Endothelial cell of umbilical vein (primary cell): ENCODE measurements around the gene CD40.

Experiments
- CTCF ChIP-seq, 2 donors: IDR thresholded peaks; 1 replicate in 1 of 2; 2 replicates in 1 of 2; pipeline ENCODE4 v1.5.1; 2011; ENCODE audit warnings: low read length in 2 of 2, mild to moderate bottlenecking in 2 of 2, moderate library complexity in 2 of 2, control low read depth in 1 of 2, inconsistent platforms in 1 of 2, low read depth in 1 of 2; ENCODE audit not compliant: insufficient read depth in 1 of 2; ENCODE audit errors: extremely low read depth in 1 of 2
- EZH2 ChIP-seq: IDR thresholded peaks from 2 replicates; pipeline ENCODE4 v1.6.1; 2012; ENCODE audit warnings: borderline replicate concordance, low read depth, mild to moderate bottlenecking, moderate library complexity, low read length, inconsistent platforms; ENCODE audit not compliant: severe bottlenecking
- FOS ChIP-seq: IDR thresholded peaks from 2 replicates; pipeline ENCODE4 v1.6.1; 2011; ENCODE audit warnings: mild to moderate bottlenecking, low read length, moderate library complexity, borderline replicate concordance; ENCODE audit not compliant: insufficient read depth
- GATA2 ChIP-seq: IDR thresholded peaks from 2 replicates; pipeline ENCODE4 v1.7.0; 2011; ENCODE audit warnings: low read depth, mild to moderate bottlenecking, moderate library complexity, mixed read lengths, low read length; ENCODE audit not compliant: insufficient read length, insufficient read depth
- JUN ChIP-seq: IDR thresholded peaks from 2 replicates; pipeline ENCODE4 v1.6.1; 2011; ENCODE audit warnings: borderline replicate concordance, low read depth; ENCODE audit not compliant: insufficient read length, insufficient read depth
- MYC ChIP-seq: IDR thresholded peaks from one replicate; pipeline ENCODE4 v1.6.1; 2011; ENCODE audit warnings: mild to moderate bottlenecking, low read depth, low read length
- POLR2A ChIP-seq: IDR thresholded peaks from 2 replicates; pipeline ENCODE4 v1.6.1; 2012; ENCODE audit warnings: low read depth, mild to moderate bottlenecking, control low read depth, low read length
- POLR2AphosphoS5 ChIP-seq: IDR thresholded peaks from 2 replicates; pipeline ENCODE4 v1.6.1; 2012; ENCODE audit warnings: low read depth, mild to moderate bottlenecking, control low read depth, low read length, moderate library complexity; ENCODE audit not compliant: insufficient read depth

- no peak for TF ChIP-seq CTCF (IDR thresholded peaks at IDR 0.05; ENCODE audit: extremely low read depth in 1 of 2, insufficient read depth in 1 of 2, low read depth in 1 of 2, low read length in 2 of 2)
- TF ChIP-seq FOS: no peak
- TF ChIP-seq POLR2AphosphoS5: no peak
- TF ChIP-seq EZH2: no peak
- no peak for TF ChIP-seq POLR2A
- no peak for TF ChIP-seq MYC
- TF ChIP-seq JUN: no peak
- no peak for TF ChIP-seq GATA2
Observed at GRCh38 chr20:46160661-46161060, 42.5 kb downstream of the CD40 start.
